Testis (tissue), 3 donors: ENCODE results near the gene ARPP19. TPM values are rescaled to one million over a fixed set of nuclear protein-coding genes. Genes with fewer than 3 reads are reported as not detected.

Experiments used
- DNase-seq: peaks from one replicate; pipeline ENCODE4 v3.0.0-alpha.2; 2019
- H3K27ac ChIP-seq, 2 donors: fragments of 200-600 bp; sonication (generic); one replicate each; pipeline ENCODE4 v1.5.1; 2019
- H3K27me3 ChIP-seq: fragments of 200-600 bp; sonication (generic); one replicate; pipeline ENCODE4 v1.5.1; 2019
- H3K36me3 ChIP-seq: fragments of 200-600 bp; sonication (generic); one replicate; pipeline ENCODE4 v1.5.1; 2017; ENCODE audit warnings: low read depth; ENCODE audit errors: missing control alignments
- H3K4me1 ChIP-seq: fragments of 200-600 bp; sonication (generic); one replicate; pipeline ENCODE4 v1.5.1; 2019
- H3K4me3 ChIP-seq, 2 donors: fragments of 200-600 bp; sonication (generic); one replicate each; pipeline ENCODE4 v1.5.1; 2017 to 2019
- H3K9me3 ChIP-seq: fragments of 200-600 bp; sonication (generic); one replicate; pipeline ENCODE4 v1.5.1; 2017
- CTCF ChIP-seq, 3 experiments: fragments of 450-650 bp in 2 of 3; fragments of 200-600 bp in 1 of 3; sonication (generic) in 1 of 3; IDR thresholded peaks; one replicate each; pipeline ENCODE4 v1.5.1; 2016 to 2019; ENCODE audit warnings: antibody characterized with exemption in 3 of 3, mild to moderate bottlenecking in 2 of 3, moderate library complexity in 1 of 3
- POLR2A ChIP-seq: fragments of 450-650 bp; IDR thresholded peaks from one replicate; pipeline ENCODE4 v1.6.1; 2017; ENCODE audit warnings: antibody characterized with exemption, mild to moderate bottlenecking, moderate library complexity
- WGBS, 2 donors: methylation state at CpG; one replicate each; pipeline ENCODE4 v1.1.5; 2018; 5-methylcytosine and 5-hydroxymethylcytosine counted together
- intact Hi-C: fragments of 100-400 bp; cut with DNase I; formaldehyde crosslinking; loops from one replicate; pipeline ENCODE4 v1.15.1; 2023; ENCODE audit warnings: low total_unique reads
- polyA plus RNA-seq: library from polyadenylated mRNA; stranded (reverse); fragments of 350-450 nt; fragmentation: Illumina TruSeq; extraction: RNeasy Lipid Tissue Mini Kit (QIAGEN cat#74804); gene quantifications from one replicate; pipeline ENCODE4 v1.2.3, GENCODE V29; 2014; ENCODE audit warnings: low read depth, low replicate concordance; ENCODE audit not compliant: insufficient read depth
- total RNA-seq, 2 donors: library from RNA; depleted of rRNA; stranded (reverse); fragments of >200 nt; gene quantifications; one replicate each; pipeline ENCODE4 v1.2.3, GENCODE V29; 2016

The ARPP19 gene
- total and polyA plus RNA-seq, 3 donors from 2014 or later, result 114 to 162 (median 139) TPM

GRCh38 chr15:52559022-52559421, 9.8 kb downstream of the ARPP19 start:
- Histone ChIP-seq H3K4me3 (no peak overlapping the region), H3K36me3 (no peaks in the 10 kb centered on the region), H3K4me1 (peaks cover 7% of the 10 kb centered on the region), H3K27me3 (no peaks in the 10 kb centered on the region), H3K27ac (no peak overlapping the region), H3K9me3 (no peaks in the 10 kb centered on the region)
- 75 to 86% methylated on average over 6 of the region's 6 CpGs for WGBS, 2 donors
- intact Hi-C loops, result no loop called here
- DNase-seq, result no peak
- no peak for TF ChIP-seq CTCF (IDR thresholded peaks at IDR 0.05)
- TF ChIP-seq POLR2A, result no peak

GRCh38 chr15:52558196-52558595, 10.6 kb downstream of the ARPP19 start:
- intact Hi-C loops, result no loop called here
- H3K9me3 ChIP-seq, result no peaks in the 10 kb centered on the region
- H3K4me3 ChIP-seq, result no peak overlapping the region
- H3K4me1 ChIP-seq, result peaks cover 5% of the 10 kb centered on the region
- no peak for TF ChIP-seq POLR2A
- TF ChIP-seq CTCF (IDR thresholded peaks at IDR 0.05), result no peak
- H3K27me3 ChIP-seq, result no peaks in the 10 kb centered on the region
- no peak overlapping the region for H3K27ac ChIP-seq
- WGBS, 2 donors, result 88 to 91% methylated on average over 5 of the region's 5 CpGs
- no peak for DNase-seq
- no peaks in the 10 kb centered on the region for H3K36me3 ChIP-seq

- no peak overlapping the region for H3K27ac ChIP-seq
- H3K27me3 ChIP-seq, result no peaks in the 10 kb centered on the region
- H3K36me3 ChIP-seq, result no peaks in the 10 kb centered on the region
- DNase-seq, result no peak
- TF ChIP-seq CTCF (IDR thresholded peaks at IDR 0.05), result no peak
- TF ChIP-seq POLR2A, result no peak
- H3K4me3 ChIP-seq, result no peak overlapping the region
- no peaks in the 10 kb centered on the region for H3K9me3 ChIP-seq
- intact Hi-C loops, result no loop called here
- H3K4me1 ChIP-seq, result peaks cover 5% of the 10 kb centered on the region
These were observed 11.6 kb downstream of the ARPP19 start for GRCh38 chr15:52557274-52557641.

GRCh38 chr15:52556524-52557273, 12.1 kb downstream of the ARPP19 start:
- Histone ChIP-seq H3K36me3 (no peaks in the 10 kb centered on the region), H3K27me3 (no peaks in the 10 kb centered on the region), H3K4me3 (no peak overlapping the region), H3K9me3 (no peaks in the 10 kb centered on the region), H3K27ac (no peak overlapping the region), H3K4me1 (peaks cover 5% of the 10 kb centered on the region)
- 75 to 89% methylated on average over 3 of the region's 3 CpGs for WGBS, 2 donors
- DNase-seq, result no peak
- intact Hi-C loops, result no loop called here
- no peak for TF ChIP-seq POLR2A
- no peak for TF ChIP-seq CTCF (IDR thresholded peaks at IDR 0.05)

GRCh38 chr15:52552303-52552702, 16.5 kb downstream of the ARPP19 start:
- H3K27ac ChIP-seq, result no peak overlapping the region
- H3K4me3 ChIP-seq, result no peak overlapping the region
- TF ChIP-seq POLR2A (no peak), CTCF (IDR thresholded peaks at IDR 0.05) (no peak)
- no peaks in the 10 kb centered on the region for H3K36me3 ChIP-seq
- WGBS, 2 donors, result 55 to 78% methylated on average over 2 of the region's 2 CpGs
- no peak for DNase-seq
- H3K9me3 ChIP-seq, result no peaks in the 10 kb centered on the region
- H3K4me1 ChIP-seq, result peaks cover 5% of the 10 kb centered on the region
- H3K27me3 ChIP-seq, result no peaks in the 10 kb centered on the region
- intact Hi-C loops, result no loop called here
